Nephron (organoid): ENCODE results near the gene NOVA1.

Source experiments
- H3K27ac Mint-ChIP-seq, 3 experiments: 2 replicates each; pipeline ENCODE4 v1.8.0; 2020; ENCODE audit warnings: mixed read lengths in 3 of 3, mild to moderate bottlenecking in 2 of 3, moderate library complexity in 1 of 3
- H3K27me3 Mint-ChIP-seq: 2 replicates; pipeline ENCODE4 v1.8.0; 2021; ENCODE audit warnings: low read depth, mild to moderate bottlenecking, moderate library complexity, mixed read lengths
- H3K36me3 Mint-ChIP-seq: 2 replicates; pipeline ENCODE4 v1.8.0; 2020; ENCODE audit warnings: low read depth, mixed read lengths
- H3K4me1 Mint-ChIP-seq: 2 replicates; pipeline ENCODE4 v1.8.0; 2020; ENCODE audit warnings: mixed read lengths
- H3K4me3 Mint-ChIP-seq, 3 experiments: 2 replicates each; pipeline ENCODE4 v1.8.0; 2020; ENCODE audit warnings: mild to moderate bottlenecking in 3 of 3, mixed read lengths in 3 of 3, moderate library complexity in 2 of 3
- H3K9me3 Mint-ChIP-seq: 2 replicates; pipeline ENCODE4 v1.8.0; 2020; ENCODE audit warnings: mixed read lengths
- TF ChIP-seq, protein P1 (sequence below), 3 experiments: fragments of 200-600 bp; sonication (generic); IDR thresholded peaks; one replicate each; pipeline ENCODE4 v1.5.0; 2021; ENCODE audit warnings: antibody characterized with exemption in 3 of 3; ENCODE audit not compliant: unreplicated experiment in 3 of 3

NOVA1 gene

DNA sequence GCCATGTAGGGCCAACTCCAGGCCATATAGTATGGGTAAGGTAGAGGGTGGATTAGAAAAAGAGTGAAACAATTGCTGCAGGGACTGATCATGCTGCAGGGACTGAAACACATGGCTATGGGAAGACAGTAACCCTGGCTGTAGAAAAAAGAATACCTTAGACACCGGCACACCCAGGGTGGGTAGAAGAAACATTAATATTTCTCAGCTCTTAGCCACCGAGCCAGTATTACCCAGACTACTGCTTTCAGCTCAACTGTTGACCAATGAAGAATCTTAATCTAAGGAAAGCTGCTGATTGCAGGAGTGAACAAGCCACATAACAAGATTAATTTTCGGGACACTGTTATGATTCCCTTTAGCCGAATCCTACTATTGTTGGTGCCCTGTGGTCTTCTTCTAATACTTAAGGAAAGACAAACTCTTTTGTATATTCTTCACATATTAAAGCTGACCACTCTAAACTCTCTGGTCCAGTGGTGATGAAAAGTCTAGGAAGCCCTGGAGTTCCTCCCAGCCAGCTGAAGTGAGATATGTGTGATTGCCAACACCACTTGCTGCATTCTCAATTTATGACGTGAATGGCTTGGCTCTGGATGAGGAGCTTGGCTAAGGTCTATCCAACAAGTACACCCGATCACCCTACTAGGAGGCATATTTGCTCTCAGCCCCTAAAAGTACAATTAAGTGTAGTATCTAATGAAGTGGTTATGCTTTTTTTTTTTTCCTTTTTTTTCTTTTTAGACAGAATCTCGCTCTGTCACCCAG lies 69.2 kb downstream of the NOVA1 start:
- H3K27ac Mint-ChIP-seq: no peak overlapping the region
- H3K4me1 Mint-ChIP-seq: peaks cover 13% of the 10 kb centered on the region
- no peaks in the 10 kb centered on the region for H3K27me3 Mint-ChIP-seq
- TF ChIP-seq, protein P1, sequence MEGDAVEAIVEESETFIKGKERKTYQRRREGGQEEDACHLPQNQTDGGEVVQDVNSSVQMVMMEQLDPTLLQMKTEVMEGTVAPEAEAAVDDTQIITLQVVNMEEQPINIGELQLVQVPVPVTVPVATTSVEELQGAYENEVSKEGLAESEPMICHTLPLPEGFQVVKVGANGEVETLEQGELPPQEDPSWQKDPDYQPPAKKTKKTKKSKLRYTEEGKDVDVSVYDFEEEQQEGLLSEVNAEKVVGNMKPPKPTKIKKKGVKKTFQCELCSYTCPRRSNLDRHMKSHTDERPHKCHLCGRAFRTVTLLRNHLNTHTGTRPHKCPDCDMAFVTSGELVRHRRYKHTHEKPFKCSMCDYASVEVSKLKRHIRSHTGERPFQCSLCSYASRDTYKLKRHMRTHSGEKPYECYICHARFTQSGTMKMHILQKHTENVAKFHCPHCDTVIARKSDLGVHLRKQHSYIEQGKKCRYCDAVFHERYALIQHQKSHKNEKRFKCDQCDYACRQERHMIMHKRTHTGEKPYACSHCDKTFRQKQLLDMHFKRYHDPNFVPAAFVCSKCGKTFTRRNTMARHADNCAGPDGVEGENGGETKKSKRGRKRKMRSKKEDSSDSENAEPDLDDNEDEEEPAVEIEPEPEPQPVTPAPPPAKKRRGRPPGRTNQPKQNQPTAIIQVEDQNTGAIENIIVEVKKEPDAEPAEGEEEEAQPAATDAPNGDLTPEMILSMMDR (IDR thresholded peaks at IDR 0.05; ENCODE audit: unreplicated experiment in 3 of 3): no peak
- no peak overlapping the region for H3K4me3 Mint-ChIP-seq
- H3K9me3 Mint-ChIP-seq: no peaks in the 10 kb centered on the region
- peaks cover 32% of the 10 kb centered on the region for H3K36me3 Mint-ChIP-seq

DNA sequence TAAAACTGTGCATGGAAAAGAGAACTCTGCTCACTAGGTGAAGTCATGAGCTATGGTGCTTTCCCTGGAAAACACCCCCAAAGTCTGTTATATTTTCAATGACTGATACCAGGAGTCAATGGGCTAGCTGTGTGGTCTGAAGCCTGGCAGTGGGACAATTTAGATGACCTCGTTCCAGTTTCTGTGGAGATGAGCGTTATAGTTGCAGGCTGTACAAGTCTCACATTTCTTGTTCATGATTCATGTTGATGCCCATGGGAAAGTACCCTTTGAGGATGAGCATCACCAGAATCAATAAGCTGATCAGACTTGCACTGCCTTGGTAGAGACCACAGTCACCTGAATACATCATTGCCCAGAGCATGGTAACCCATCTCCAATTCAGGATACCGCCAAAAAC lies 70.7 kb downstream of the NOVA1 start:
- H3K4me1 Mint-ChIP-seq: peaks cover 23% of the 10 kb centered on the region
- no peaks in the 10 kb centered on the region for H3K9me3 Mint-ChIP-seq
- peaks cover 28% of the 10 kb centered on the region for H3K36me3 Mint-ChIP-seq
- TF ChIP-seq, protein P1 (IDR thresholded peaks at IDR 0.05; ENCODE audit: unreplicated experiment in 3 of 3): no peak
- no peak overlapping the region for H3K27ac Mint-ChIP-seq
- no peaks in the 10 kb centered on the region for H3K27me3 Mint-ChIP-seq
- no peak overlapping the region for H3K4me3 Mint-ChIP-seq

DNA sequence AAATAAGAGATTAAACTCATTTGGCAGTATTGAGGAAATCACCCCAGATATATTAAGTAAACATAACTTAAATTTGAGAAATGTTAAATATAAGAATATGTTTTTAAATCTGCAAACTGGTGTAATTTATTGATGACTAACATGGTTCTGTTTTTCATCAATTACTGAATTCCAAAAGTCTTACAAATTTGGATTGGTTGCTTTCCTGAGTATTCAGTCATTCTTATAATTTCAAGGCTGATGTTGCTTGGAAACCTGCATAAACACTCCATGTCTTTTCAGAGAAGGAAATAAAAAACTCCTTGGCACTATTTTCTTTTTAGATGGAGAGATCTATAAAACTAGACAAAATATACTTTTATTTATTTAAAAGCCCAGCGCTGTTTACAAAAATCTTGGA lies 71.7 kb downstream of the NOVA1 start:
- H3K36me3 Mint-ChIP-seq: peaks cover 22% of the 10 kb centered on the region
- H3K27me3 Mint-ChIP-seq: no peaks in the 10 kb centered on the region
- H3K4me3 Mint-ChIP-seq: no peak overlapping the region
- peaks cover 23% of the 10 kb centered on the region for H3K4me1 Mint-ChIP-seq
- H3K9me3 Mint-ChIP-seq: no peaks in the 10 kb centered on the region
- TF ChIP-seq, protein P1 (IDR thresholded peaks at IDR 0.05; ENCODE audit: unreplicated experiment in 3 of 3): no peak
- H3K27ac Mint-ChIP-seq: no peak overlapping the region

DNA sequence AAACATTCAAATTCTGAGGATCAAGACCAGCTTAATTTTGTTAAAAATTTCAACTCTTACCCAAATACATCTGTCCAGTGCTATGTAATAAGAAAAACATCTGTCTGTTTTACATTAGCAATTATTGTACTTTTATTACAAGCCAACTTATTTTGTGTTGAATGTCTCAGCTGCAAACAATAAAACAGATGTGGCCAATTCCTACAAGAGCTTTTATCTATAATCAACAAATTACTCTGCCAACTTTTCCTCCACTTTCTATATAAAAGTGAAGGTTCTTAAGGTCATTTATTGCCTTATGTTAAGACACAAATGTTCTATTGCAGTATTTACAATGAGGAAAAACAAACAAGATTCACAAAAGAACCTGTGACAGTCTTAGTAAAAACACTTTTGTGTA lies 72.7 kb downstream of the NOVA1 start:
- Mint-ChIP-seq H3K9me3 (no peaks in the 10 kb centered on the region), H3K4me3 (no peak overlapping the region), H3K4me1 (peaks cover 23% of the 10 kb centered on the region), H3K27me3 (no peaks in the 10 kb centered on the region), H3K36me3 (peaks cover 14% of the 10 kb centered on the region), H3K27ac (peak overlapping the region in 1 of 3 experiments; percentile 77)
- TF ChIP-seq, protein P1 (IDR thresholded peaks at IDR 0.05; ENCODE audit: unreplicated experiment in 3 of 3): no peak

DNA sequence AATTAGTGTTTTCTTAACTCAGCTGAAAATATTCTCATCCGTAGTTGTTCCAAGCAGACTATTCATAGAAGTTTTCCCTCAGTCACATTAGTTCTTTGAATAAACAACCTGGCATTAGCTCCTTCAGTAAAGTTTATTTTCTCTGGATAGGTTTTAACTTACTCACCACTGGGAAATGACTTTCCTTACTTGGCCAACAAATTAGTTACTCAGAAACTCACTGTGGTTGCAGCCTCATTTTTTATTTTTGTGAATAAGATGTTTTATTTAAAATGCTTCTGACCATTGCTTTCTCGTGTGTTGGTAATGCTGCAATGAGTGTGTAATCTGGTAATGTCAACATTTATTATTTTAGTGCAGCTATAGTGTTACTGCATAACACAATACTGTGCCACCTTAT lies 74.9 kb downstream of the NOVA1 start:
- no peaks in the 10 kb centered on the region for H3K9me3 Mint-ChIP-seq
- H3K4me3 Mint-ChIP-seq: no peak overlapping the region
- no peak overlapping the region for H3K27ac Mint-ChIP-seq
- peaks cover 23% of the 10 kb centered on the region for H3K4me1 Mint-ChIP-seq
- H3K36me3 Mint-ChIP-seq: no peaks in the 10 kb centered on the region
- no peaks in the 10 kb centered on the region for H3K27me3 Mint-ChIP-seq
- TF ChIP-seq, protein P1 (IDR thresholded peaks at IDR 0.05; ENCODE audit: unreplicated experiment in 3 of 3): no peak

DNA sequence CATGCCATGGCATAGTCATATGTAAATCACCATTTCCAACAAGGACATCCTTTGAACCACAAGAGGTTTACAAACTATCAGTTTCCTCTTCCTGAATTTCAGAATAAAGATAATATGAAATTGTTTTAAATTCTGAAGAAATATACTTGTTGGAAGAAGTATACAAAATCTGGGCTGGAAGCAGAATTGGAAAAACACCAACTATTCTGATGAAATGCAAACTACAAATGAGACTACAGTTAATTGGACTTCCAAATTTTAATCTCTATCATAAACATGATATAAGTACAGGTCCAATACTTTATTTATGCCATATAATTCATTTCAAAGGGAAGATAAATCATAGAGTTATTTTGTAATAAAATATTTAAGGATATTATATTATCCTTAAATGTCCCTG lies 80.1 kb downstream of the NOVA1 start:
- TF ChIP-seq, protein P1 (IDR thresholded peaks at IDR 0.05; ENCODE audit: unreplicated experiment in 3 of 3): no peak
- H3K27me3 Mint-ChIP-seq: no peaks in the 10 kb centered on the region

More for the DNA sequence above, 80.1 kb downstream of the NOVA1 start:
- Mint-ChIP-seq H3K27ac (no peak overlapping the region), H3K4me1 (peaks cover 4% of the 10 kb centered on the region), H3K9me3 (no peaks in the 10 kb centered on the region), H3K36me3 (no peaks in the 10 kb centered on the region), H3K4me3 (no peak overlapping the region)
